Fibroblast of lung (primary cell): ENCODE data around the gene FHDC1.

Source experiments
- EZH2 ChIP-seq: IDR thresholded peaks from 2 replicates; pipeline ENCODE4 v1.5.1; 2012; ENCODE audit warnings: low read length, control low read depth, mild to moderate bottlenecking; ENCODE audit errors: missing control alignments
- TF ChIP-seq, protein P1 (sequence below), 2 donors: IDR thresholded peaks in 1 of 2; conservative IDR thresholded peaks in 1 of 2; 1 replicate in 1 of 2; 2 replicates in 1 of 2; pipeline ENCODE4 v1.5.1; 2011 to 2012; ENCODE audit warnings: low read length in 2 of 2, control low read depth in 1 of 2, inconsistent platforms in 1 of 2, low read depth in 1 of 2, mild to moderate bottlenecking in 1 of 2

DNA sequence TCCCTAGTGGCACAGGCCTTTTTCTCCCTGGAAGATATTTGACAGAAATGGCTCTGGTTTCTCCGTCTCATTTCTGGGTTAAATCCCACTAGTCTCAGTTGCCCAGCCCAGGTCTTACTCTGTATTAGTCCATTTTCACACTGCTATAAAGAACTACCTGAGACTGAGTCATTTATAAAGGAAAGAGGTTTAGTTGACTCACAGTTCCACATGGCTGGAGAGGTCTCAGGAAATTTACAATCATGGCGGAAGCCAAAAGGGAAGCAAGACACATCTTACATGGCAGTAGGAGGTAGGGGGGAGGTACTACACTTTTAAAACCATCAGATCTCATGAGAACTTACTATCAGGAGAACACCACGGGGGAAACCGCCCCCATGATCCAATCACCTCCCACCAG, 81.9 kb downstream of the FHDC1 start:
- no peak for TF ChIP-seq EZH2
- TF ChIP-seq, protein P1, sequence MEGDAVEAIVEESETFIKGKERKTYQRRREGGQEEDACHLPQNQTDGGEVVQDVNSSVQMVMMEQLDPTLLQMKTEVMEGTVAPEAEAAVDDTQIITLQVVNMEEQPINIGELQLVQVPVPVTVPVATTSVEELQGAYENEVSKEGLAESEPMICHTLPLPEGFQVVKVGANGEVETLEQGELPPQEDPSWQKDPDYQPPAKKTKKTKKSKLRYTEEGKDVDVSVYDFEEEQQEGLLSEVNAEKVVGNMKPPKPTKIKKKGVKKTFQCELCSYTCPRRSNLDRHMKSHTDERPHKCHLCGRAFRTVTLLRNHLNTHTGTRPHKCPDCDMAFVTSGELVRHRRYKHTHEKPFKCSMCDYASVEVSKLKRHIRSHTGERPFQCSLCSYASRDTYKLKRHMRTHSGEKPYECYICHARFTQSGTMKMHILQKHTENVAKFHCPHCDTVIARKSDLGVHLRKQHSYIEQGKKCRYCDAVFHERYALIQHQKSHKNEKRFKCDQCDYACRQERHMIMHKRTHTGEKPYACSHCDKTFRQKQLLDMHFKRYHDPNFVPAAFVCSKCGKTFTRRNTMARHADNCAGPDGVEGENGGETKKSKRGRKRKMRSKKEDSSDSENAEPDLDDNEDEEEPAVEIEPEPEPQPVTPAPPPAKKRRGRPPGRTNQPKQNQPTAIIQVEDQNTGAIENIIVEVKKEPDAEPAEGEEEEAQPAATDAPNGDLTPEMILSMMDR (conservative IDR thresholded peaks at IDR 0.05 in 1 of 2, IDR thresholded peaks at IDR 0.05 in 1 of 2; ENCODE audit: low read depth in 1 of 2, low read length in 2 of 2) = no peak
